PC-9 (cell line): Measurements from ENCODE around the gene TMEM151A. TPM values are rescaled to one million over a fixed set of nuclear protein-coding genes. Genes with fewer than 3 reads are reported as not detected.

ENCODE experiments used
- BruUV-seq: library from RNA; stranded (reverse); fragments of 400-500 nt; replicated peaks from 2 replicates; lab custom pipeline; 2021; lab: Mats Ljungman, UMichigan
- CTCF ChIA-PET: fragments of 300-600 bp; sonication (Branson Sonifier 250); formaldehyde crosslinking; loops from one replicate; lab custom pipeline; 2022; ENCODE audit warnings: antibody characterized with exemption; lab: Charles Lee
- POLR2A ChIA-PET: fragments of 300-600 bp; sonication (Branson Sonifier 250); formaldehyde crosslinking; loops from one replicate; lab custom pipeline; 2022; ENCODE audit warnings: antibody characterized with exemption; ENCODE audit not compliant: unreplicated experiment; lab: Charles Lee
- DNase-seq, 2 experiments: peaks; one replicate each; pipeline versions ENCODE4 v3.0.0 to v3.0.0-alpha.2; 2015 to 2022; ENCODE audit warnings: mixed read lengths in 1 of 2
- H2AFZ ChIP-seq: fragments of 200-600 bp; sonication (generic); 2 replicates; pipeline ENCODE4 v1.8.1; 2017; ENCODE audit warnings: antibody characterized with exemption
- H3F3A ChIP-seq: fragments of 200-600 bp; sonication (generic); 2 replicates; pipeline ENCODE4 v1.8.1; 2017; ENCODE audit warnings: antibody characterized with exemption, mild to moderate bottlenecking, low read depth; ENCODE audit not compliant: insufficient read depth
- H3K27ac ChIP-seq: fragments of 200-600 bp; sonication (generic); 2 replicates; pipeline ENCODE4 v1.6.1; 2016; ENCODE audit warnings: mixed run types
- H3K27me3 ChIP-seq: fragments of 200-600 bp; sonication (generic); 2 replicates; pipeline ENCODE4 v1.6.1; 2016; ENCODE audit warnings: low read depth, mixed run types; ENCODE audit not compliant: insufficient read depth
- H3K36me3 ChIP-seq: fragments of 200-600 bp; sonication (generic); 2 replicates; pipeline ENCODE4 v1.6.1; 2016; ENCODE audit warnings: low read depth, mixed run types
- H3K4me1 ChIP-seq: fragments of 200-600 bp; sonication (generic); replicated peaks from 2 replicates; pipeline ENCODE4 v1.6.1; 2016; ENCODE audit warnings: mixed run types; ENCODE audit not compliant: insufficient read depth
- H3K4me2 ChIP-seq: fragments of 200-600 bp; sonication (generic); 2 replicates; pipeline ENCODE4 v1.6.1; 2017; ENCODE audit warnings: mixed run types
- H3K4me3 ChIP-seq: fragments of 200-600 bp; sonication (generic); 2 replicates; pipeline ENCODE4 v1.6.1; 2016; ENCODE audit warnings: mixed run types
- H3K79me2 ChIP-seq: fragments of 200-600 bp; sonication (generic); 2 replicates; pipeline ENCODE4 v1.6.1; 2017; ENCODE audit warnings: low read depth, mixed run types
- H3K9me2 ChIP-seq: fragments of 200-600 bp; sonication (generic); 2 replicates; pipeline ENCODE4 v1.8.1; 2017; ENCODE audit warnings: mild to moderate bottlenecking; ENCODE audit not compliant: insufficient read depth
- H3K9me3 ChIP-seq: fragments of 200-600 bp; sonication (generic); 2 replicates; pipeline ENCODE4 v1.8.1; 2016; ENCODE audit warnings: low read depth; ENCODE audit not compliant: insufficient read depth
- H4K20me1 ChIP-seq: fragments of 200-600 bp; sonication (generic); 2 replicates; pipeline ENCODE4 v1.8.1; 2017; ENCODE audit not compliant: insufficient read depth
- EZH2 ChIP-seq: fragments of 200-600 bp; sonication (generic); IDR thresholded peaks from 2 replicates; pipeline ENCODE4 v1.8.0; 2017; ENCODE audit warnings: antibody characterized with exemption, low read depth
- intact Hi-C: fragments of 100-400 bp; cut with micrococcal nuclease; formaldehyde crosslinking; loops from one replicate; pipeline ENCODE4 v1.10.0; 2022; ENCODE audit not compliant: unreplicated experiment
- total RNA-seq: library from RNA; stranded (reverse); gene quantifications from 2 replicates; pipeline ENCODE4 v1.2.3, GENCODE V29; 2021
- TF ChIP-seq, protein P1 (sequence below): fragments of 200-600 bp; sonication (generic); conservative IDR thresholded peaks from 2 replicates; pipeline ENCODE4 v1.6.1; 2017; ENCODE audit warnings: mixed run types, antibody characterized with exemption, mild to moderate bottlenecking, moderate library complexity

Gene TMEM151A
- total RNA-seq, 1 experiment from 2014 or later: 0.22 TPM

DNA sequence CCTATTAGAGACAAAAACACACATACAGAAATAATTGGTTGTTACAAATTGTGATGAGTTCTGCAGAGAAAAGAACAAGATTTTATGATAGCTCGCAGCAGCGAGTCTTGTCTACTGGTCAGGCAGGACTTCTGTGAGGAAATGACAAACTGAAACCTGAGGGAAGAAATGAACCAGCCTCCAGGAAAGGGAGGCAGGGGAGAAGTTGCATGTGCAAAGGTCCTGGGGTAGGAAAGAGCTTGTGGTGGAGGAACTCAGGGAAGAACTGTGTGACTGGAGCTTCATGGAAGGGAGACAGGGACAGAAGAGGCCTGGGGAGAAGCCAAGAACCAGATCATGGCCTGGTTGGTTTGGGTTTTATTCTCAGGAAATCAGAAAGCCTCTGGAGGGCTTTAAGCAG, 32.5 kb upstream of the TMEM151A start:
- BruUV-seq: TSS peak; percentile 35
- no peak overlapping the region for H3K27ac ChIP-seq
- no peaks in the 10 kb centered on the region for H3K9me3 ChIP-seq
- DNase-seq: no peak
- peak overlapping the region; percentile 92 for H3K4me2 ChIP-seq
- H3K4me1 ChIP-seq: 0 out of 2 replicates have a peak, but pooled peaks cover 15% of the 10 kb centered on the region
- CTCF ChIA-PET: no interaction called here
- POLR2A ChIA-PET: no interaction called here
- H3F3A ChIP-seq: peaks cover 15% of the 10 kb centered on the region; the same call in 1 of the 2 replicates
- H3K9me2 ChIP-seq: no peaks in the 10 kb centered on the region
- TF ChIP-seq EZH2: no peak
- TF ChIP-seq, protein P1, sequence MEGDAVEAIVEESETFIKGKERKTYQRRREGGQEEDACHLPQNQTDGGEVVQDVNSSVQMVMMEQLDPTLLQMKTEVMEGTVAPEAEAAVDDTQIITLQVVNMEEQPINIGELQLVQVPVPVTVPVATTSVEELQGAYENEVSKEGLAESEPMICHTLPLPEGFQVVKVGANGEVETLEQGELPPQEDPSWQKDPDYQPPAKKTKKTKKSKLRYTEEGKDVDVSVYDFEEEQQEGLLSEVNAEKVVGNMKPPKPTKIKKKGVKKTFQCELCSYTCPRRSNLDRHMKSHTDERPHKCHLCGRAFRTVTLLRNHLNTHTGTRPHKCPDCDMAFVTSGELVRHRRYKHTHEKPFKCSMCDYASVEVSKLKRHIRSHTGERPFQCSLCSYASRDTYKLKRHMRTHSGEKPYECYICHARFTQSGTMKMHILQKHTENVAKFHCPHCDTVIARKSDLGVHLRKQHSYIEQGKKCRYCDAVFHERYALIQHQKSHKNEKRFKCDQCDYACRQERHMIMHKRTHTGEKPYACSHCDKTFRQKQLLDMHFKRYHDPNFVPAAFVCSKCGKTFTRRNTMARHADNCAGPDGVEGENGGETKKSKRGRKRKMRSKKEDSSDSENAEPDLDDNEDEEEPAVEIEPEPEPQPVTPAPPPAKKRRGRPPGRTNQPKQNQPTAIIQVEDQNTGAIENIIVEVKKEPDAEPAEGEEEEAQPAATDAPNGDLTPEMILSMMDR: no peak
- H4K20me1 ChIP-seq: no peaks in the 10 kb centered on the region; the same call in 1 of the 2 replicates
- intact Hi-C loops: no loop called here
- H3K27me3 ChIP-seq: no peaks in the 10 kb centered on the region
- peak overlapping the region; percentile 93; the same call in 1 of the 2 replicates for H3K4me3 ChIP-seq
- H3K36me3 ChIP-seq: 0 out of 2 replicates have a peak, but pooled peaks cover 8% of the 10 kb centered on the region
- no peak overlapping the region for H2AFZ ChIP-seq
- peaks cover 17% of the 10 kb centered on the region for H3K79me2 ChIP-seq

DNA sequence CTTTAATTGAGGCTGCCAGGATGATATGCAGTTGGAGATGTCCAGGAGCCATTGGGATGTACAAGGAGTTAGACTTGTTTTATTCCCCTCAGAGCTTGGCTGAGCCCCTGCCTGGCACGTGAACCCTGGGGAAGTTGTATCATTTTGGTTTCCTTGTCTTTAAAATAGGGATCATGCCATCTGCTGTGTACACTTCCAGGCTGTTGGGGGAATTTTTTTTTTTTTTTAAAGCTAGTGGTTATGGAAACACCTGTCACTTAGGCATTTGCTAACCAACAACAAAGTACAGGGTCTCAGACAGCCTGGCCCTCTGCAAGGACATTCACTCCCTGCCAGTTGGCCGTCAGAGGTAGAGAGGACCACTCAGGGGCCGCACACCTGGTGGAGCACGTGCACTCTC, 31.7 kb upstream of the TMEM151A start:
- TF ChIP-seq EZH2: no peak
- TF ChIP-seq, protein P1: no peak
- no peak for DNase-seq
- Histone ChIP-seq H3K4me3 (no peak overlapping the region), H3K4me1 (0 out of 2 replicates have a peak, but pooled peaks cover 15% of the 10 kb centered on the region), H3K4me2 (no peak overlapping the region), H3K9me2 (no peaks in the 10 kb centered on the region), H3K9me3 (no peaks in the 10 kb centered on the region), H3K79me2 (peaks cover 17% of the 10 kb centered on the region), H3K36me3 (0 out of 2 replicates have a peak, but pooled peaks cover 8% of the 10 kb centered on the region), H3K27me3 (no peaks in the 10 kb centered on the region), H3K27ac (no peak overlapping the region), H3F3A (peaks cover 12% of the 10 kb centered on the region; the same call in 1 of the 2 replicates), H2AFZ (no peak overlapping the region), H4K20me1 (no peaks in the 10 kb centered on the region; the same call in 1 of the 2 replicates)
- no TSS peak for BruUV-seq
- CTCF ChIA-PET: no interaction called here
- POLR2A ChIA-PET: no interaction called here
- intact Hi-C loops: no loop called here

DNA sequence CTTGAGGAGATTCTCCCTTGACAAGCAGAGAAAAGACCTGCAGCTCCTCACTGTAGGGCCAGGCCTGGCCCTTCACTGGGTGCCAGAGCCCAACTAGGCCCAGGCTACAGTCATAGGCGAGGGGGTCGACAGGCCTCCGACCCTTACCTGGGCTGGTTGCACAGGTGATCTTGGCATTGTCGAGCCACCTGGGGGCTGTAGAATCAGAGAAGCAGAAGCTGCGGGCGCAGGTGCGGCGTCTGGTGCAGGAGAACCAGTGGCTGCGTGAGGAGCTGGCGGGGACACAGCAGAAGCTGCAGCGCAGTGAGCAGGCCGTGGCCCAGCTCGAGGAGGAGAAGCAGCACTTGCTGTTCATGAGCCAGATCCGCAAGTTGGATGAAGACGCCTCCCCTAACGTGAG, 30.1 kb upstream of the TMEM151A start:
- no peaks in the 10 kb centered on the region; the same call in 1 of the 2 replicates for H4K20me1 ChIP-seq
- intact Hi-C loops: no loop called here
- no peaks in the 10 kb centered on the region for H3K9me2 ChIP-seq
- H3K79me2 ChIP-seq: peaks cover 17% of the 10 kb centered on the region
- no peak for TF ChIP-seq EZH2
- TF ChIP-seq, protein P1: no peak
- POLR2A ChIA-PET: interaction anchor here (0.5 kb wide), 1 partner anchor 355 kb away, joined by 10 read pairs; no protein-coding TSS in a partner anchor
- CTCF ChIA-PET: interaction anchor here (0.5 kb wide), 1 partner anchor 38 kb away, joined by 3 read pairs; no protein-coding TSS in a partner anchor
- no peak overlapping the region for H2AFZ ChIP-seq
- DNase-seq: no peak
- H3K27me3 ChIP-seq: no peaks in the 10 kb centered on the region
- 0 out of 2 replicates have a peak, but pooled peaks cover 15% of the 10 kb centered on the region for H3K4me1 ChIP-seq
- no peak overlapping the region for H3K4me3 ChIP-seq
- H3F3A ChIP-seq: peaks cover 9% of the 10 kb centered on the region; the same call in 1 of the 2 replicates
- H3K36me3 ChIP-seq: 0 out of 2 replicates have a peak, but pooled peaks cover 8% of the 10 kb centered on the region
- BruUV-seq: no TSS peak
- H3K9me3 ChIP-seq: no peaks in the 10 kb centered on the region
- H3K27ac ChIP-seq: no peak overlapping the region
- no peak overlapping the region for H3K4me2 ChIP-seq
